ENCODE results near the gene KIF5A. TPM values are rescaled to one million over a fixed set of nuclear protein-coding genes. Genes with fewer than 3 reads are reported as not detected.

Gene KIF5A
- total and polyA plus RNA-seq, 2 of the 13 experiments (the other 11 are each of a cell fraction or from before 2014, with no cell fraction given): 1.6 to 11.9 TPM

- TF ChIP-seq SNAPC4 (CRISPR knock-in tag; IDR thresholded peaks at IDR 0.05) (no peak), MIER3 (CRISPR knock-in tag; IDR thresholded peaks at IDR 0.05; ENCODE audit: borderline replicate concordance) (peak; percentile 14; the same call in 1 of the 2 replicates), SMC3 (IDR thresholded peaks at IDR 0.05; ENCODE audit: low read length) (peak; percentile 26; the same call in 1 of the 2 replicates), ZFX (CRISPR knock-in tag; IDR thresholded peaks at IDR 0.05; ENCODE audit: low read depth) (peak; percentile 25), ZNF224 (CRISPR knock-in tag; IDR thresholded peaks at IDR 0.05) (peak; percentile 96; the same call in 1 of the 2 replicates), ZNF331 (CRISPR knock-in tag; IDR thresholded peaks at IDR 0.05) (peak; percentile 8), ZNF460 (CRISPR knock-in tag; IDR thresholded peaks at IDR 0.05; ENCODE audit: borderline replicate concordance) (0 out of 2 replicates have a peak, but pooled peaks have one; percentile 18), ZNF768 (CRISPR knock-in tag; IDR thresholded peaks at IDR 0.05) (no peak), TFDP2 (CRISPR knock-in tag; IDR thresholded peaks at IDR 0.05) (no peak), ZNF510 (CRISPR knock-in tag; IDR thresholded peaks at IDR 0.05; ENCODE audit: low read depth) (0 out of 2 replicates have a peak, but pooled peaks have one; percentile 11), ZBTB33 (CRISPR knock-in tag; IDR thresholded peaks at IDR 0.05) (no peak), ZFY (CRISPR knock-in tag; IDR thresholded peaks at IDR 0.05) (peak; percentile 24; the same call in 1 of the 2 replicates), FOSL1 (CRISPR knock-in tag; IDR thresholded peaks at IDR 0.05; ENCODE audit: borderline replicate concordance) (peak; percentile 93)
- TF ChIP-seq, protein P1, sequence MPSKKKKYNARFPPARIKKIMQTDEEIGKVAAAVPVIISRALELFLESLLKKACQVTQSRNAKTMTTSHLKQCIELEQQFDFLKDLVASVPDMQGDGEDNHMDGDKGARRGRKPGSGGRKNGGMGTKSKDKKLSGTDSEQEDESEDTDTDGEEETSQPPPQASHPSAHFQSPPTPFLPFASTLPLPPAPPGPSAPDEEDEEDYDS (CRISPR knock-in tag; IDR thresholded peaks at IDR 0.05): peak; percentile 72
- TF ChIP-seq, protein P2, sequence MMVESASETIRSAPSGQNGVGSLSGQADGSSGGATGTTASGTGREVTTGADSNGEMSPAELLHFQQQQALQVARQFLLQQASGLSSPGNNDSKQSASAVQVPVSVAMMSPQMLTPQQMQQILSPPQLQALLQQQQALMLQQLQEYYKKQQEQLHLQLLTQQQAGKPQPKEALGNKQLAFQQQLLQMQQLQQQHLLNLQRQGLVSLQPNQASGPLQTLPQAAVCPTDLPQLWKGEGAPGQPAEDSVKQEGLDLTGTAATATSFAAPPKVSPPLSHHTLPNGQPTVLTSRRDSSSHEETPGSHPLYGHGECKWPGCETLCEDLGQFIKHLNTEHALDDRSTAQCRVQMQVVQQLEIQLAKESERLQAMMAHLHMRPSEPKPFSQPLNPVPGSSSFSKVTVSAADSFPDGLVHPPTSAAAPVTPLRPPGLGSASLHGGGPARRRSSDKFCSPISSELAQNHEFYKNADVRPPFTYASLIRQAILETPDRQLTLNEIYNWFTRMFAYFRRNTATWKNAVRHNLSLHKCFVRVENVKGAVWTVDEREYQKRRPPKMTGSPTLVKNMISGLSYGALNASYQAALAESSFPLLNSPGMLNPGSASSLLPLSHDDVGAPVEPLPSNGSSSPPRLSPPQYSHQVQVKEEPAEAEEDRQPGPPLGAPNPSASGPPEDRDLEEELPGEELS (CRISPR knock-in tag; IDR thresholded peaks at IDR 0.05): peak; percentile 51; the same call in 1 of the 2 replicates
Measured at GRCh38 chr12:57579677-57580465, 30.0 kb downstream of the KIF5A start (continued).
